ENCODE measurements around the gene PXN.

The PXN gene

GRCh38 chr12:120190985-120191480 is 74.5 kb downstream of the PXN start:
- TF ChIP-seq GABPA (IDR thresholded peaks at IDR 0.05; ENCODE audit: low read depth) (no peak), SPI1 (IDR thresholded peaks at IDR 0.05; ENCODE audit: borderline replicate concordance, low read depth) (0 out of 2 replicates have a peak, but pooled peaks have one; percentile 38)
- no peak overlapping the region for H3K27ac ChIP-seq (replicated peaks)
- no peaks in the 10 kb centered on the region for H3K27me3 ChIP-seq (ENCODE audit: insufficient read depth, poor library complexity, severe bottlenecking)
- DNase-seq (ENCODE audit: low read depth in 1 of 2, low spot score in 1 of 2) = no peak
- no peak overlapping the region for H3K4me3 ChIP-seq (replicated peaks; ENCODE audit: insufficient read depth, low read length)

DNA sequence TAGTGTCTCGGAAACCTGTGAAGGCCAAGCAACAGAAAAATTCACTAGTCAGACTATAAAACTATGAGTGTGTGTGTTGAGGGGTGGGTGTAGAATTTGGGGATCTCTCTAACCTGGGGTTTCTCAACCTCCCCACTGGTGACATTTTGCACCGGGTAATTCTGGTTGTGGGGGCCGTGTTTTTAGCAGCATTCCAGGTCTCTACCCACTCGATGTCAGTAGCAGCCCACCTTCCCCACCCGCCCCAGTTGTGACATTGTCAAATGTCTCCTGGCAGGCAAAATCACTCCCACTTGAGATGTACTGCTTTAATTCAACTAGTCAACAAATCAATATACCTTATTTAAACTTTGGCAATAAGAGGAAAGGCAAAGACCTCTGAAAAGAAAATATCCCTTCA is 75.1 kb downstream of the PXN start:
- Histone ChIP-seq H3K4me3 (replicated peaks; ENCODE audit: insufficient read depth, low read length) (no peak overlapping the region), H3K27ac (replicated peaks) (no peak overlapping the region), H3K27me3 (ENCODE audit: insufficient read depth, poor library complexity, severe bottlenecking) (no peaks in the 10 kb centered on the region)
- no peak for TF ChIP-seq CTCF (IDR thresholded peaks at IDR 0.05; ENCODE audit: insufficient read depth, low read length)
- no peak for TF ChIP-seq GABPA (IDR thresholded peaks at IDR 0.05; ENCODE audit: low read depth)
- no peak for TF ChIP-seq REST (IDR thresholded peaks at IDR 0.05; ENCODE audit: insufficient replicate concordance, low read depth)
- no peak for DNase-seq (ENCODE audit: low read depth in 1 of 2, low spot score in 1 of 2)

DNA sequence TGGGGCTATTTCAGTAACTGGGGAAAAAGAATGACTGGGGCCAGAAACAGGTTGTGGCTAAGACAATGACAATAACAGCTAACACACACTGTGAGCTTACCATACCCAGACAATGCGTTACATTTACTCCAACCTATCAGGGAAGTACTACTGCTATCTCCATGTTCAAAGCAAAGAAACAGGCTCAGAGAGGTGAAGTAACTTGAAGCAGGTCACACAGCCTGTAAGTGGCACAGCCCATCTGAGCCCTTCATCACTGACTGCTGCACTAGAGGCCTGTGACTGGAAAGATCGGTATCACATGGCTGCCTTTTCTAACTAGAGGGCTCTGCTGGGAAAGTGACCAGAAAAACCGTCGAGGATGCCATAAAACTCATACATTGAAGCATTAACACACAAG is 78.9 kb downstream of the PXN start:
- Histone ChIP-seq H3K27ac (replicated peaks) (no peak overlapping the region), H3K4me3 (replicated peaks; ENCODE audit: insufficient read depth, low read length) (no peak overlapping the region), H3K27me3 (ENCODE audit: insufficient read depth, poor library complexity, severe bottlenecking) (no peaks in the 10 kb centered on the region)
- TF ChIP-seq REST (IDR thresholded peaks at IDR 0.05; ENCODE audit: insufficient replicate concordance, low read depth) (no peak), CTCF (IDR thresholded peaks at IDR 0.05; ENCODE audit: insufficient read depth, low read length) (no peak), GABPA (IDR thresholded peaks at IDR 0.05; ENCODE audit: low read depth) (no peak)
- DNase-seq (ENCODE audit: low read depth in 1 of 2, low spot score in 1 of 2) = no peak

DNA sequence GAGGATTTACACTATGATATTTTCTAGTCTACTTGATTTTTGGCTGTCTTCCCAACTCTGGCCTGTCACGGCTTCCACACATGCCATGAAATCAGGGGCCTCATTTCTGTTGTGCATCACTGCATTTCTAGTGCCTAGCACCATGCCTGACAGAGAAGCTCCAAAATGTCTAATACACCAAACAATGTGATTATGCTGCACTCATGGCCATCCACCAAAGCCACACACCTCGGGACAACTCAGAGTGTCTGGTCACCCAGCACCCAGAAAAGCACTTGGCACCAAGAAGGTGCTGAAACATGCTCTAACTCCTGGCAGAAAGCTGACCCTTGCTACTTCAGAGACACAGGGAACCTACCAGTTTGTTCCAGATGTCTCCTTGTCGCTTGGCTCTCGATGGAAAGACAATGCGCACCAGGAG is 82.3 kb downstream of the PXN start:
- Histone ChIP-seq H3K27me3 (ENCODE audit: insufficient read depth, poor library complexity, severe bottlenecking) (no peaks in the 10 kb centered on the region), H3K4me3 (replicated peaks; ENCODE audit: insufficient read depth, low read length) (no peak overlapping the region), H3K27ac (replicated peaks) (no peak overlapping the region)
- no peak for DNase-seq (ENCODE audit: low read depth in 1 of 2, low spot score in 1 of 2)
- no peak for TF ChIP-seq REST (IDR thresholded peaks at IDR 0.05; ENCODE audit: insufficient replicate concordance, low read depth)
- no peak for TF ChIP-seq POLR2AphosphoS5 (IDR thresholded peaks at IDR 0.05; ENCODE audit: low read depth)
- no peak for TF ChIP-seq GABPA (IDR thresholded peaks at IDR 0.05; ENCODE audit: low read depth)
- no peak for TF ChIP-seq SPI1 (IDR thresholded peaks at IDR 0.05; ENCODE audit: borderline replicate concordance, low read depth)
- no peak for TF ChIP-seq CTCF (IDR thresholded peaks at IDR 0.05; ENCODE audit: insufficient read depth, low read length)
